ENCODE data around the gene LECT2.

The LECT2 gene

DNA sequence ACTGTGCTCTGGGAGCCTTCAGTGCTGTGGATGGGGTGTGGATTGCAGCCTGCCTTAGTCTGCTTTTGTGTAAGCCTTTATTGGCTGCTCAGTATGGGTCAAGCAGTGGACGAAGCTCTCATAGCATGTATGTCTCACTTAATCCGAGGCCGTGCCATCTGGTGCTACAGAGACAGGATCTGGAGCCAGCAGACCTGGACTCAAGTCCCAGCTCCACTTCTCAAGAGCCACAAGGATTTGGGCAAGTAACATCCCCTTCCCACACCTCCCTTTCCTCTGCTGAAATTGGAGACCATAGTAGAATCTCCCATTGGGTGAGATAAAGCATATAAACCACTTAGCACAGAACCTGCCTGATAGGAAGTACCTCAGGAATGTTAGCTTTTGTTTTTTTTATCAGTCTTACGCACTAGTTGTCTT is 23.4 kb upstream of the LECT2 start:
- no peak for DNase-seq

DNA sequence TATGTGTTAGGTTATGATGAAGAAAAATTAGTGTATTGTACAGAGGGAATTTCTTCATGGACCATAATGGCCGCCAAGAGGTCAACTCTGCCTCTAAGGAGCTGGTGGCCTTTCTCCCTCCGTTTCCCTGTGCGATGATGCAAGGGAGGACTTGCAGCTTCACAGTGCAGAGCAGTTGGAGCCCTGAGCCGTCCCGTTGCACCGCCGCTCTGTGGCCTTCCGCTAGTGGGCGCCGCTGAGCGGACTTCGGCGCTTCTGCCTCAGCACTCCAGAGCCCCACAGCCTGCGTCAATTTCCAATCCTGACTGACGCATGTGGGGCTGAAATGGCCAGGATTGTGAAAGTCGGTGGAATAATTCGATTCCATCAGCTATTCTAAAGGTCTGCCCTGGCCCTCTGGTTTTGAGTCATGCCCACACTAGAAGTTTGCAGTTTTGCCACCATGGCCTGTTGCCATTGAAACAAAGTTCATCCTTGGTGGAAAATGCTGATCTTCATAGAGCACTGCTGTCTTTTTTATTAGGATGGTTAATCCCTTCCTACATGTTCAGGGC is 22.7 kb upstream of the LECT2 start:
- DNase-seq = no peak

DNA sequence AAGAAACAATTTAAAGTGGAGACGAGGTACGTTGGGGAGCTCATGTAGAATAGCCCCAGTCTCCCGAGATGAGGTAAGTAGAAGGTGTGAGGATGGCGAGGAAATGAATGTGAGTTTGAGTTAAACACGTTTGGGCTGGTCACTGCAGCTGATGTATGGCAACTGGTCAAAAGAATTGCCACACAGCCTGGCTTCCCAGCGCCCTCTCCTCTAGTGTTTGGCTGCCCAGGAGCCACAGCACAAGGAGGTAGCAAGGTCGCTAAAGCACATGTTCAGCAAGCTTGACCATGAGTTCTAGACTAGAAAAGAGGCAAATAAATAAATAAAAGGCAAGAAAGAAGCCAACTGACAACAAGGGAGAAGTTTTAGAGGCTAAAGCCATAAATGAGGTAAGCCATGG is 21.4 kb upstream of the LECT2 start:
- DNase-seq = no peak

DNA sequence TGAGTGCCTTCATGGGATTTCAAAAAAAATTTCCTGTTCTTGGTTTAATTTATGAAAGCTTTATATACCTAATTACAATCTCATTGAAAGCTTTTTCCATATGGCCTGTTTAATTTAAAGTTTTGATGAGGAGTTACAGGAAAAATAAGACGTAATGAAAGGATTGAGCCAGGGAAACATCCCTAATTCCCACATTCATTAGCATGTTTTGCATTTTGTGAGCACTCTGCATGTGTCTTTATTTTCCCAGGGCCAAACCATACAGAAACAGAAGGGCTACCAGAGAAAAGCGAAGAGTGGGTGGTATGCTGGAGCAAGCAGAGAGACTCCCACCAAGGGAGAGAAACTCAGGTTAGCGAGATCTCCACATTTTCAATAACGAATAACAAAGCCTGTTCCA is 20.3 kb upstream of the LECT2 start:
- no peak for DNase-seq

DNA sequence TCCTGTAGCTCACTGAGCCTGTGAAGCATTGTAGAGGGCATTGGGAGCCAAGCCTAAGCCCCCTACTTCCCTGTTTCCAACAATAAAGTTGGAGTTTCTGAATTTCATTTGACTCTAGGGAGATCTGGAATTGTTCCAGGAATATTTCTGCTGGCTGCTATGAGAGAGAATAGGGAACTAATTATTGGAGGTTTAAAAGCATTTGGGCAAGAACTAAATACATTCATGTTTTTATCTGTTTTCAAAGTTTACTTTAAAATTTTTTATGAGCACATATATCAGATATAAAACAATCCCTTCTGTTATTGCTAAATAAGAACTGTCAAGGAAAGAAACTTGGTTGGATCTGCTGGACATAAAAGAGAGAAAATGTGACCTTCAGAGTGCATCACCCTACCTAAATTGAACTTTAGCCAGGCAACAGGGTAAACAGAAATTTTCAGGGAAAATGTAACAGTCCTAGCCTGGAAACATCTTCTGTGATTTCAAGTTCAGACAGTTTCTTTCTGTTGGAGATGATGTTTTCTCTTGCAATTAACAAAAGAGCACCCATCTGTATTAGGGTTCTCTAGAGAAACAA is 19.3 kb upstream of the LECT2 start:
- peak; percentile 22 for DNase-seq

DNA sequence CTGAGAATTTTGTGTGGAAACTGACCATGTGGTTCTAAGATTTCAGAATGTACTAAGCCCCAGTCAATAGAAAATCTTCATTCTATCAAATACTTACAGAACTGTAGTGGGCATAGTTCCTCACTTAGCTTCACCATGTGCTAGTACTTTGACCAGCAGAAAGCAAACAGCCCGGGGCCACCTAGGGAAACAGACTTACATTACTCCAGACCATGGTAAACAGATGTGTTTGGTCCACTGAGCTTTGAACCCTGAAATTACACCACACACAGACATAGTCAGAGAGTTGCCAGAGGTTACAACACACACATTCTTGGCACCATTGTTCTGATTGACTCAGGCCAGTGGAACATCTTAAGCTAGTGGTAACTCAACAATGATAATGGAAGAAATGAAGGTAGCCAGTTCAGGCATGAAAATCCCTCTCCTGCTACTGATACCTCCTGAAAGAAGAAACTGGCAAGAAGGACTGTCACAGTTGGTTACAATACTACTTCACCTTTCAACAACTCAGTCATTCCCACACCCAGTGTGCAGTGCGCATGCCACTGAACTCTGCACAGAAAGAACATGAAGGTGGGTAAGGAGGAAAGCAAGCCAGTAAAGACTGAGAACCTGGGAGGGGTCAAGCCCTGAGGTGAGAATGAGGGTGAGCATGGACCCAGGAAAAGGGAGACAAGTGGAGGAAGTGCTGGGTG is 18.7 kb upstream of the LECT2 start:
- peak; percentile 76 for DNase-seq

DNA sequence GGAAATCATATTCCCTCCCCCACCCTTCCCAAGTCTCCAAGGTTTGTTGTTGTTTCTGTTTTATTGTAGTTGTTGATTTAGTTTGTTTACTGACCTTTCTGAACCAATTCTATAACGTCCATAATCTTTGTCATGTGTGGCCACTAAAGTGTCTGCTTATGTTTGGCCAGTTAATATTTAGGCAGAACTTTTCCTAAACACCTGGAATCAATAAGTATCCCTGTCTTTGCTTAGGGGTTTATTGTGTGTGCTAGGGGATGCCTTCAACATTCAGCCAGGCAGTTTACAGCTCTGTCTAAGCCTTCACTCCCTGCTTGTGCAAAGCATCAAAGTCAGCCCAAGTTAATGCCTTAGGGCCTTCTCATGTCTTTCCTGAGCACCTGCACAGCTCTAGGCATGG is 16.9 kb upstream of the LECT2 start:
- no peak for DNase-seq

DNA sequence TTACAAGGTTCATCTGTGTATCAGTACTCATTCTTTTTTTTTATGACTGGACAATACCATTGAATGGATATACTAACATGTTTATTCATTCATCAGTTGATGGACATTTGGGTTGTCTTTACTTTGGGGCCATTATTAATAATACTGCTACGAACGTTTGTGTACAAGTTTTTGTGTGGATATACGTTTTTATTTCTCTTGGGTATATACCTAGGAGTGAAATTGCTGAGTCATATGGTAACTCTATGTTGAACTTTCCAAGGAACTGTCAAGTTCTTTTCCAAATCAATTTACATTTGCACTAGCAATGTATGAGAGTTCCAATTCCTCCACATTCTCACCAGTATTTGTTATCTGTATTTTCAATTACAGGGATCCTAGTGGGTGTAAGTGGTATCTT is 12.0 kb upstream of the LECT2 start:
- no peak for DNase-seq

DNA sequence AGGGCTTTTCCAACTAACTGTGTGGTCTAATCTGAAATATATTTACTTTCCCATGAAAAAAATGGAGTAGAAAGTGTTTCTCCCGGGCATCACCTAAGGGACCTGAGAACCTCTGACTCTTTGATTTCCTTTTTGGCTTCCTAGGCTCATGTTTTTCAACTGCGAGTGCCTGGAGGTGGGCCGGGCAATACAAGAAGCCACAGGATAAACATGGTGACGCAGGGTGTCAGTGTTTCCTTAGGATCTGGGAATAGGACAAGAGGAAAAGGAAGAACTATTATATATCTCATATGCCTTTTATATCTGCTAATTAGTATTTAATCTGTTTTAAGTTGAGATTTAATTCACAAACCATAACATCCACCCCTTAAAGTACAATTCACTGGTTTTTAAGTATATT is 11.4 kb upstream of the LECT2 start:
- DNase-seq = no peak

DNA sequence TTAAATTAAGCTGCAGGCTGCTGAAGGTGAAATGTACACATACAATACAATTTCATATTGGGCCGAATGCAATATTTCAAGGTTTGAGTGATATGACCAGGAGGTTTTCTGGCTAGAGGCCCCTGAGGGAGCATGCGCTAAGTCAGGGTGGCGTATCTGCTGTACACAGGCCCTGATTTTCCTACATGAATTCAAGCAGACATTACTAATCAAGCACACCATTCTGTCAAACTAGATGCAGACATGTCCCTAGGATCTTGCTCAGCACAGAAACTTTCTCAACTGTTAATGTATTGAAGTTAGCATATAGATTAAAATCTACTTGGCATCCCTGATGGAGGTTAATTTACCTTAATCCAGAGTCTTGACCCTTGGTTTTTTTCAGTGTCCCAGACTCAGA is 10.7 kb upstream of the LECT2 start:
- no peak for DNase-seq

DNA sequence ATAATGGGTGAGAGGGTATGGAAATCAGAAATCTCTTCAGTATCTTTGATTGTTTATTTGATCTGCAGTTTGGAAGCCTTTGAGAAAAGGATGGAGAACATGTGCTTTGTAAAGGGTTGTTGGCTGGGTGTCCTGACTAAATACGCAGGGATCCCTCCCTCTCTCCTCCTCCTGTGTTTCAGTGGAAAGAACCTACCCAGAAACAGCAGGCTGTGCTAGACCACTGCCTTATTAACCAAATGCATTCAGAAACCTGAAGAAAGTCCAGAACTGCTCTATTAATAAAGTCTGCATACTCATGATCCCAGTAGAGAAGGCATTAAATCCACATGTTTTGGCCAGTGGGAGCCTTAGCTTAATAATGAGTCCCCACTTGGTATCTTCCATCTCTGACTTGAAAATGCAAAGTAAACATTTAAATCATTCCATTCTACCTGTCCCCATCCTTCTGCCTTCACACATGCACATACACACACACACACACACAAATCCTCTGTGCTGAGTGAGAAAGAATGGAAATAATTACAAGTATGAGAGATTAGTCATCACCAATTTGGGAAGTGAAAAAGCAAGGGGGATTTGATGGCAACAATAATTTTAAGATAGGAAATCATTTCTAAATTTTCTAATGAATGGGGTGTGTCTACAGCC is 10.0 kb upstream of the LECT2 start:
- DNase-seq = peak; percentile 70

DNA sequence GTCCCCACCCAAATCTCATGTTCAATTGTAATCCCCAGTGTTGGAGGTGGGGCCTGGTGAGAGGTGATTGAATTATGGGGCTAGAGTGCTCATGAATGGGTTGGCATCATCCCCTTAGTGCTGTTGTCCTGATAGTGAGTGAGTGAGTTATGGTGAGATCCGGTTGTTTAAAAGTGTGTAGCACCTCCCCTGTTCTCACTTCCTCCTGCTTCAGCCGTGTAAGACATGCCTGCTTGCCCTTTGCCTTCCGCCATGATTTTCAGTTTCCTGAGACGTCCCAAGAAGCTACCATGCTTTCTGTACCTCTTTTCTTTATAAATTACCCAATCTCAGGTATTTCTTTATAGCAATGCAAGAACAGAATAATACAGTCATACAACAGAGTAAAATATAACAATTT is 742 bp upstream of the LECT2 start:
- DNase-seq = no peak

DNA sequence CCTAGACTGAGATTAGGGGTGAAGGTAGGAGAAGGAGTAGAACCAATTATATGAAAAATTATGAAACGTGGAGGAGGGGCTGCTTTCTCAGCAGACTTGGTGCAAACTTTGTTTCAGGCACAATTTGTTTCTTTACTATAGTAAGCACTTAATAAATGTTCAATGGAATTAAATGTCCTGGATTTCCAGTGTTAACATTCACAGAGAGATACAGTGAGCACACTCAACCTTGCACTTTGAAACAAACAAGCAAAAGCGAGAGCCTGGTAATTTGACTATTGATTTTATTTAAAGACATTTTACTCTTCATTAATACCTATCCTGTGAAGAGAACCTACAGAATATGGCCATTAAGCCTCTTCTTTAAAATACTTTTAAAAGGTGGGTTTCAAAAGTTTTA is 933 bp downstream of the LECT2 start:
- DNase-seq = no peak

DNA sequence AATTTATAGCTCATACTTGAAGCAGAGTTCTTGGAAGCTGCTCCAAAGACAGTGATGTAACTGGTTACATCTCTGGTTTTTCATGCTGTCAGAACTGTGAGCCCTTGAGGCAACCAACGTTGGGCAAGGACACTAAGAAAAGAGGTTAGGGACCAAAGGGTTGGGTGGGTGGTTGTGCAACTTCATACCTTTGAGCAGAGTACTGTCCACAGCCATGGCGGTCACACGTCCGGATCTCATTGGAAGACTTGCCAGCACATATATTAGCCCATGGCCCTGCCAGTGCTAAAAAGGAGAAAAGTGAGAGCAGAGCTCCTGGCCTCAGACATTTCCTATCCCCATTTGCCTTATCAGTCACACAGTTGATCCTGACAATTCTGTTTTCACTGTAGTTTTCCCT is 2.1 kb downstream of the LECT2 start:
- no peak for DNase-seq

DNA sequence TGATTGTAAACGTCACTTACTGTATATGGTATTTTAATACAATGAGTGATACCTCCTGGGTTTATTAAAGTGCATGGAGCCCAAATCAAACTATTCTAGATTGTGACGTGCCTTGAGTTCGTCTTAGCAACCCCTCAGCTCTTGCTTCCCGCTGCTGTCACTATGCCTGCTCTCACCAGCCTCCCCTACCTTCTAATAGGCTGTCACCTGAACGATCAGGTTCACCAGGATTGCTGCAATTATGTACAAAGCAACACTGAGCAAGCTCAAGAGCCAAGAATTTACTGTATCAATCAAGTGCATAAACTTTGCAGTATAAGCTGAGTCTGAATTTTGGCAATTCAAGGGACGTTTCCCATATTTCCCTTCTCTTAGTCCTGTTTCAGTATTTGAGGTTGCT is 3.0 kb downstream of the LECT2 start:
- DNase-seq = no peak

DNA sequence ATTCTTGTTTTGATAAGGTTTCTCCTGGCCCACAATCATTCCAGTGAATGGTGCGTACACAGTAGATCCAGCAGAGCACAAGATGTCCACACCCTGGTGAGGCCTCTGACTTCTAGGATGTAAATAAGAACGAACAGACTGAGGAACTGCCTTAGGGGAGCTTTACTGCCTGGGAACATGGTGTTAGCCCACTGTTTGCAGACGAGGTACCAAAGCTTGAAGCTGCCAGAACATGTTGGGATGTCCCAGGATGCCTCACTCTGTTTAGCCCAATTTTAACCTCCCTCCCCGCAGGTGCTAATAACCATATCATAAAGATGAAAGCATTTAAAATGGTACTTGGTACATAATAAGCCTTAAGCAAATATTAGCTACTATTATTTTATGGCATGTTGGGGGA is 3.5 kb downstream of the LECT2 start:
- DNase-seq = no peak

DNA sequence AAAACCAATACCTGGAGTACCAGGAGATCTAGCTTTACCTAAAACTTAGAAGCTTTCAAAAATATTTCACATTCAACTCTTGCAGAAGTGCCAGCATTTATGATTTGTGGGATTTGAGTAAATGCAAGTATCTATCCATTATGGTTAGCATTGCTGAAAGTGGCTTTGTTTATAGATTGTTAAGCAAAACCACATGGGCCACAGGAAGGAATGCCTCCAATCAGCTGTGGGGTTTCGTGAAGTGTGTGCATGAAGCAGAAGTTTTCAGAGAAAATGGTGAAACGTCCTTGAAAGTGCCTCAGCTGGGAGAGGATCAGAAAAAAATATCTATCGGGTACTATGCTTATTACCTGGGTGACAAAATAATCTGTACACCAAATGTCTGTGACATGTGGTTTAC is 4.2 kb downstream of the LECT2 start:
- peak; percentile 83 for DNase-seq

DNA sequence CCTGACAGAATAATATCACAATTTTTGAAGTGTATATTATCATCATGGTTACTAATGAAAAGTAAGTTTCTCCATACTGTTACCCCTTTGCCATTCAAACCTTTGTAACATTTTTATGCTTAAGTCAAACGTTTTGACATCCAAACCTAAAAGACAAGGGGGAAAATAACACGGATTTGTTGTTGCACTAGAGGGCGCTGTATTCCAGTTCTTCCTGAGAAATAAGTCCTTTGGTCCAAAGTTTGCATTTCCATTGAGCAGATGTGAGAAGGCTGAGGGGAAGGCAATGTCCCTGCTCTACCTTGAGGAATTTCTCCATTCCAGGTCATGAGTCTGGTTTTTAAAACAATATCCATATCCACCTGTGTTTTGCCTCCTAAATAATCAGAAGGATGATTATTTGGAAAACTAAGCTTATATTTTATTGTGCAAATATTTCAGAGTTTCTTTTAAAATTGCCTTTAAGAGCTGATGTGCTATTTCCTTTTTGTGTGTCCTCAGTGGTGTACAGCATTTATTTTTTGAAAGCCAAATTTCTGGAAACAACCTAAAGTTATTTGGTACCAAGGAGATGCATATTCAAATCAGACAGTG is 9.7 kb downstream of the LECT2 start:
- DNase-seq = peak; percentile 89

DNA sequence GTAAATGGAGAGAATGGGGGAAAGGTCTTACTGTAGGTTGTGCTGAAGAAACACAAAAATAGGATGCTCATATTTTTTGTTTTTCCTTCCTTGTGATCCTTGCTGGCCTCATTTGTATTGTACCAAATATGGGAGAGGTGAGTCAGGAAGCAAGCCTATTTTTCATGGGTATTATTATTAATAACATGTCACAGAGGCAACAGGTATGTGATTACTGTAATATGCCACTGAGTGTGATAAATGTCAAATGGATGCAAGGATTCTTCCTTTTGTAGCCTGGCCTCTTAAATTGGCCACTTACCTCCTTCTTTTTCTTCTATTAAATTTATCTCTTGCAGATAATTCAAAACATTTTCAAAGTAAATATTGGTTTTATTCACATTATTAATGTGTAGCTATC is 10.2 kb downstream of the LECT2 start:
- no peak for DNase-seq

DNA sequence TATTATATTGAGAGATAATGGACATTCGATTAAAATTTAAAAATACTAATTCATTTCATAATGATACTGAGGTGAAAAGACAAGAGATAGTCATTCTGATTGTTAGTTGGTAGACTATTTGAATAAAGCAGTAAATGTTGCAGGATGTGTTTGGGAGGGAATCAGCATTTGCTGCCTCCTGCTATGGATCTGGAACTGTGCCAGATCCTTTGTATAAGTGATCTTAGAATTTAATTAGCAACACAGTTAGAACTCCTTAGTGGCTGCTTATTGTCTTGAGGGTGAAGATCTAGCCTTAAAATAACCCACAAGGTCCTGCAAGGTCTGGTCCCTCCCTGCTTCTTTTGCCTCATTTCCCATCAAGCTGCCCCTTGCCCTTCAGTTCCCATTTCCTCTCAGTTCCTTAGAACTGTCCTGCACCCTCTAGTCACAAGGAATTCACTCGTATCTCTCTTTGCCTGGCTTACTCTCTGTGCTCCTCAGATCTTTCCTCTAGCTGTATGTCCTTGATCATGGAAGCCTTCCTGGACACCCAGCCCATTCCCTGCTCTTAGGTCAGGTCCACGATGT is 12.5 kb downstream of the LECT2 start:
- no peak for DNase-seq

DNA sequence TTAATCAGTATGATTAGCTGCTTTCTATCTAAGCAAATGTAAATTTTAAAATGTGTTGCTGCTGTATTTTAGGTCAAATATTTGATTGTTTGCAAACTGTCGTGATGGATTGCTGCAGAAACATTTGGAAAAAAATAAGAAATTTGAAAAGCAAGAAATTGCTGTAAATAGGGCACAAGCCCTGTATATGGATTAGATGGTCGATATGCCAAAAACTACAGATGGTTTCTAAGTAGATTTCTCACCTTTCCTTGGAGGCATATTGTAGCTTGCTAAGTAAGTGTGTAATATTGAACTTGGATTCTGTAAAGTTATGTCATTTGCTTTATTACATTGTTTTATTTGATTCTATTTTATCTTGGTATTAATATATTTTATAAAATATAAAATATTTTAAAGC is 13.1 kb downstream of the LECT2 start:
- DNase-seq = no peak

DNA sequence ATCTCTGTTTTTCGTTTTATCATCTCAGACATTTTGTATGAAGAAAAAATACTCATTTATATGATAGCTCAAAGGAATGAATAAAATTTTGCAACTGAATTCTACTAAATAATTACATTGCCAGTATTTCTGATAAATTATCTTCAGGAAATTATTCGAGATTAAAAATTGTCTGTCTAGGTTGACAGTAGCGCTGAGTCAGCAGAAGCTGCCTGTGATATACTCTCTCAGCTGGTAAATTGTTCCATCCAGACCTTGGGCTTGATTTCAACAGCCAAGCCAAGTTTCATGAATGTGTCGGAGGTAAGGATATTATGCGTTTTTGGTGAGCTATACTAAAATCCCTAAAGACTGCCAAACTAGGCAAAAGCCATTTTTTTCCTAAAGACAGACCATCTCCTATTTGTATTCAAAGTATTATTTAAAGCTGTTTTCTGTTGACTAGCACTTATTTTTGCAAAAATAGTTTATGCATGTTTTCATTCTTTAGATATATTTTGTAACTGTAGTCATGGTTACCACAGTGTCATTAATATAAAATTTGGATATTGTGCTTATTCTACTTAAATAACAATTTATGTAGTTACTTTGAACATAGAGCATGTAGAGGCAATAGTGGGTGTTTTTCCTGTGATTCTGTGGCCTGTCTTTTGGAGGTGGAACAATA is 17.4 kb downstream of the LECT2 start:
- DNase-seq = no peak

DNA sequence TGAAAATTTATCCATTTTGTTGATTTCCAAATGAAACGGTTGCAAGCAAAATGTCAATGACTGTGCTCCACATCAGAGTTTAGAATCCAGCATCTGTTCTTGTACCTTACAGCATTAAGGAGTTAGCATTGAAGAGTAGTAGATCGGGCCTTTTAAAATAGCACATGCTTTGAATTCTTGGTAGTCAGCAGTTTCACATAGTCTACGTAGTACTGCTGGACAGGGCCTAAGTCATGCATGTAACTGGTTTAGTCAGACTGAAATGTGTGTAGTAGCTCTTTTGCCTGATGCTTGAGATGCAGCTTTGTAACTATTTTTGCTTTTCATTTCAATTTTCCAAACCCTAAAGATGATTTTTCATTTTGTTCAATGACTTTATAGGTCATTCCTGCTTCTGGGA is 19.8 kb downstream of the LECT2 start:
- DNase-seq = peak; percentile 47
